RWPE2 (cell line): ENCODE results near the gene KRTAP10-5.
A peak's percentile ranks its signal among the peaks of the same experiment; 100 is the strongest.

ENCODE experiments used
- ATAC-seq: fragments of 200-7000 bp; cut with Tn5 transposase; 3 replicates; pipeline ENCODE4 v1.9.1; 2021; ENCODE audit warnings: low read depth
- DNase-seq: peaks from one replicate; pipeline ENCODE4 v3.0.0-alpha.2; 2020; ENCODE audit warnings: low spot score
- H3K27ac ChIP-seq: fragments of 450-650 bp; 2 replicates; pipeline ENCODE4 v1.5.1; 2017; ENCODE audit warnings: mild to moderate bottlenecking; ENCODE audit not compliant: poor library complexity, severe bottlenecking
- H3K27me3 ChIP-seq: fragments of 250-450 bp; sonication (Bioruptor Pico); 2 replicates; pipeline ENCODE4 v1.5.1; 2021; ENCODE audit warnings: mild to moderate bottlenecking, moderate library complexity; ENCODE audit not compliant: insufficient read depth, poor library complexity, severe bottlenecking
- H3K36me3 ChIP-seq: fragments of 250-450 bp; sonication (Bioruptor Pico); 2 replicates; pipeline ENCODE4 v1.5.1; 2020; ENCODE audit warnings: low read depth, mild to moderate bottlenecking, moderate library complexity
- H3K4me1 ChIP-seq: fragments of 250-450 bp; sonication (Bioruptor Pico); 2 replicates; pipeline ENCODE4 v1.5.1; 2021; ENCODE audit warnings: mild to moderate bottlenecking, moderate library complexity; ENCODE audit not compliant: insufficient read depth, poor library complexity, severe bottlenecking
- H3K4me3 ChIP-seq: fragments of 250-450 bp; sonication (Bioruptor Pico); 2 replicates; pipeline ENCODE4 v1.5.1; 2021; ENCODE audit warnings: mild to moderate bottlenecking, moderate library complexity; ENCODE audit not compliant: severe bottlenecking
- H3K9me3 ChIP-seq: fragments of 250-450 bp; sonication (Bioruptor Pico); 2 replicates; pipeline ENCODE4 v1.5.1; 2021; ENCODE audit warnings: mild to moderate bottlenecking, moderate library complexity; ENCODE audit not compliant: severe bottlenecking
- TF ChIP-seq, protein P1 (sequence below): fragments of 450-650 bp; IDR thresholded peaks from one replicate; pipeline ENCODE4 v1.5.1; 2017; ENCODE audit warnings: mild to moderate bottlenecking, moderate library complexity; ENCODE audit not compliant: poor library complexity, severe bottlenecking

The KRTAP10-5 gene

DNA sequence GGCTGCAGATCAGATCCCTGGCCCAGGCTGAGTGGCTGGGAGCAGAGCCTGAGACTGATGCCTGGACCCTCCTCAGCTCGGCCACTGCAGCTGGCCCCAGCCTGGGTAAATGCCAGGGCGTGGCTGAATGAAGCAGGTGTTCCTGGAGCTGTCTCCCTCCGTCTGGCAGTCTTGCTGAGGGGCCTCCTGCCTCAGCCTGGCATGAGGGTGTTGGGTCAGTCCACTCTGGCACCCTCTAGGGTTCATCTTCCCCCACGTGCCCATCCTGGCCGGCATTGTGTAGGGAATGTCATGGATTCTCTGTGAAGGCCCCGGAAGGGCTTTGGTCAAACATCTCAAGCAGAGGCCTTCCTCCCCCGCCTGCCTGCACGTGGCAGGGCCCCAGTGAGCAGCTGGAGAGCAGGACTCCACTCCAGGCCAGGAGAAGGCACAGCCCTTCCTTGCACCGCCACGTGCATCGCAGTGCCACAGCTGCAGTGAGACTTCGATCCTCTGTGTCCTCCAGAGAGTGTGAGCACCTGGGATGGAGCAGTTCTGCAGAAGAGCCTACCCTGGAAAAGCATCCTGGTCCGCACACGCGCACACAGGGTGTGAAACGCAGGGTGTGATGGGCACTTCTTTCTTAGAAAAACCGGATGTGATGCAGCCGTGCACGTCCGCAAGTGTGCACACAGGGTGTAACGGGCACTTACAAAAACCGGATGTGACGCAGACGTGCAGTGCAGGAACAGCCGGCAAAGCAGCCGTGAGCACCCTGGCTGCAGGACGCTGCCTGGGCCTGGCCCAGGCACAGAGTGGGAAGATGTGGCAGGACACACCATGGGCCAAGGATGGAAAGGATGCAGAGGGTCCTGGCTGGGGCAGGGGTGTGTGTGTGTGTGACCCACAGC, 11.5 kb downstream of the KRTAP10-5 start:
- Histone ChIP-seq H3K27ac (no peak overlapping the region), H3K9me3 (peaks cover 2% of the 10 kb centered on the region), H3K4me1 (no peaks in the 10 kb centered on the region), H3K27me3 (no peaks in the 10 kb centered on the region), H3K36me3 (no peaks in the 10 kb centered on the region), H3K4me3 (no peak overlapping the region)
- ATAC-seq, result no peak
- no peak for DNase-seq
- TF ChIP-seq, protein P1, sequence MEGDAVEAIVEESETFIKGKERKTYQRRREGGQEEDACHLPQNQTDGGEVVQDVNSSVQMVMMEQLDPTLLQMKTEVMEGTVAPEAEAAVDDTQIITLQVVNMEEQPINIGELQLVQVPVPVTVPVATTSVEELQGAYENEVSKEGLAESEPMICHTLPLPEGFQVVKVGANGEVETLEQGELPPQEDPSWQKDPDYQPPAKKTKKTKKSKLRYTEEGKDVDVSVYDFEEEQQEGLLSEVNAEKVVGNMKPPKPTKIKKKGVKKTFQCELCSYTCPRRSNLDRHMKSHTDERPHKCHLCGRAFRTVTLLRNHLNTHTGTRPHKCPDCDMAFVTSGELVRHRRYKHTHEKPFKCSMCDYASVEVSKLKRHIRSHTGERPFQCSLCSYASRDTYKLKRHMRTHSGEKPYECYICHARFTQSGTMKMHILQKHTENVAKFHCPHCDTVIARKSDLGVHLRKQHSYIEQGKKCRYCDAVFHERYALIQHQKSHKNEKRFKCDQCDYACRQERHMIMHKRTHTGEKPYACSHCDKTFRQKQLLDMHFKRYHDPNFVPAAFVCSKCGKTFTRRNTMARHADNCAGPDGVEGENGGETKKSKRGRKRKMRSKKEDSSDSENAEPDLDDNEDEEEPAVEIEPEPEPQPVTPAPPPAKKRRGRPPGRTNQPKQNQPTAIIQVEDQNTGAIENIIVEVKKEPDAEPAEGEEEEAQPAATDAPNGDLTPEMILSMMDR, result no peak

DNA sequence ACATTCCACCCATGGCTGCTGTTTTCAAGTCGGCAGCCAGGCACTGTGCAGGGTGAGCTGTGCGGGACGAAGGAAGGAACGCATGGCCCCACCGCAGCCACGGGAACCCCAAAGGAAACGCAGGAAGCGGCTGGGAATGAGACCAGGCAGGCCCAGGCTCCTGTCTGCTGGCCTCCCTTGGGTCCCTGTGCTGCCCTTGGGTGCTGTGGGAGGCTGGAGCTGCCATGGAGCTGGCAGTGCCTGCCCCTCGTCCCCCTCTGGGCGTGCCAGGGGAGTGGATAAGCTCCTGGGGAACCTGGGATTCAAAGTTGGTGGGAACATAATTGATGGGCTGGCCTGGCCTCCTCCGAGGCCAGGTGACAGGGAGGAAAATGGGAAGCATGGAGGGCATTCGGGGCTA, 12.1 kb downstream of the KRTAP10-5 start:
- Histone ChIP-seq H3K27me3 (no peaks in the 10 kb centered on the region), H3K36me3 (no peaks in the 10 kb centered on the region), H3K9me3 (peaks cover 2% of the 10 kb centered on the region), H3K4me1 (no peaks in the 10 kb centered on the region), H3K27ac (no peak overlapping the region), H3K4me3 (no peak overlapping the region)
- TF ChIP-seq, protein P1, result no peak
- DNase-seq, result no peak
- no peak for ATAC-seq

DNA sequence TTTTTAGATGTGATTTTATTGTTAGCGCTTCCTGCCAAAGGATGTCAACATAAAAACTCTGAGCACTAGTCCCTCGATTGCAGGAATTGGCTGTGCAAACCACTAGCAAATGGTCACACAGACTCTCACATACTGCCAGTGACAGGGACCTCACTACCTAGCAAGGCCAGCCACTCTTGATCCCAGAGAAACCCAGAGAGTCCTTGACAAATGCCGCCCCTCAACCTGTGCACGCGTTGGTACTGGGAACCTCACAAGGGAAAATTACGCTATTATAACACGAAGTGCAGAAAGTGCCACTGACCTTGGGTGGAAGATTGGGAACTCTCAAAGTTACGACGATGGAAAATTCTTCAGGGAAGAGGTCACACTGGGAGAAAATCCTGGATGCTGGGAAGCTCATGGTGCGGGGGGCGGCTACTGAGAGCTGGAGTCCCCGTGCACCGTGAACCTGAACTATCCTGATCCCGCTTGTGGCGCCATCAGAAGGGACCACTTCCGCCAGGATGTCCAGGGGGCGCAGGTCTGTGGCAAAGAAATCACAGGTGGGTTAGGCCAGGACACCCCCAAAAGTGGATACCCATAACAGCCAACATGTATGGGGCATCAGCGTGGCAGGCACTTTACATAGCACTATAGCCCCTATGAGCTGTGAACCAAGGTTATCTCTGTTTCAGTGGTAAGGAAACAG, 12.8 kb downstream of the KRTAP10-5 start:
- TF ChIP-seq, protein P1, result no peak
- no peak for ATAC-seq

DNA sequence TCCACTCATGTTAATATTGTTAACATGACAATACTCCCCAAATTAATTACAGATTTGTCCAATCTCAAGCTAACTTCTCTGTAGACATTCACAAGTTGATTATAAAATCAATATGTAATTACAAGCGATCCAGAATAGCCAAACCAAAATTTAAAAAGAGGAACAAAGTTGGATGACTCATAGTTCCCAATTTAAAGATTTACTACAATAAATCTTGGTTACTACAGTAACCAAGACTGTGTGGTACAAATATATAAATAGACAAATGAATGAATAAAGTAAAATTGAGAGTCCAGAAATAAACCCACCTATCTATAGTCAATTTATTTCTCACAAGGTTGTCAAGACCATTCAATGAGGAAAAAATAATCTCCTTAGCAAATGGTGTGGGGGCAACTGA, 14.0 kb downstream of the KRTAP10-5 start:
- DNase-seq (no peak), ATAC-seq (no peak)
- no peaks in the 10 kb centered on the region for H3K36me3 ChIP-seq
- H3K27me3 ChIP-seq, result no peaks in the 10 kb centered on the region
- H3K9me3 ChIP-seq, result peaks cover 2% of the 10 kb centered on the region
- no peaks in the 10 kb centered on the region for H3K4me1 ChIP-seq
- no peak overlapping the region for H3K27ac ChIP-seq
- TF ChIP-seq, protein P1, result no peak
- H3K4me3 ChIP-seq, result no peak overlapping the region

More for the DNA sequence above, 12.8 kb downstream of the KRTAP10-5 start:
- H3K36me3 ChIP-seq, result no peaks in the 10 kb centered on the region
- no peaks in the 10 kb centered on the region for H3K4me1 ChIP-seq
- H3K27me3 ChIP-seq, result no peaks in the 10 kb centered on the region
- peaks cover 2% of the 10 kb centered on the region for H3K9me3 ChIP-seq
- DNase-seq, result peak; percentile 51
- H3K4me3 ChIP-seq, result no peak overlapping the region
- no peak overlapping the region for H3K27ac ChIP-seq
